GM23248 (cell line): Measurements from ENCODE around the gene APBA1.

Source experiments
- EZH2 ChIP-seq: fragments of 200-600 bp; sonication (generic); IDR thresholded peaks from 2 replicates; pipeline ENCODE4 v1.6.1; 2018; ENCODE audit warnings: antibody characterized with exemption, mild to moderate bottlenecking; ENCODE audit not compliant: insufficient read depth, poor library complexity, severe bottlenecking
- EZH2phosphoT487 ChIP-seq: fragments of 200-600 bp; sonication (generic); IDR thresholded peaks from 2 replicates; pipeline ENCODE4 v1.6.1; 2018; ENCODE audit warnings: antibody characterized with exemption, moderate library complexity, mild to moderate bottlenecking, low read depth; ENCODE audit not compliant: insufficient read depth

DNA sequence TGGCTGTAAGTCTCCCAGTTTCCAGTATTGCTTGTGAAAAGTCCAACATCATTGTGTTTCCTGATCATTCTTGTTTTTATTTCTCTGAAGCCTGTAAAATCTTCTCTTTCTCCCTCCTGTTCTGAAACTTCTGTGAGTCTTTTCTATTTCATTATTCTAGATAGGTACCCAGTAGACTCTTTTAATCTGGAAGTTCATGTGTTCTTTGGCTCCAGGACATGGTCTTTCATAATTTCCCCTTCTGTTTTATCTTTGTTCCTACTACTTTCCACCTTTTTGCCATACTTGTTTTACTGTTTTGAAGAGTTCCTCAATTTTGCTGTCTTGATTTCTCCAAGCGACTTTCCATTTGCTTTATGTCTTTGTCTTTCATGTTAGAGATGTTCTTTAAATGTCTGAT, 168.1 kb downstream of the APBA1 start:
- TF ChIP-seq EZH2phosphoT487 (no peak), EZH2 (no peak)
